ENCODE measurements around the gene METAP1. TPM values are rescaled to one million over a fixed set of nuclear protein-coding genes. Genes with fewer than 3 reads are reported as not detected.

Gene METAP1
- total and polyA plus RNA-seq, 2 of the 8 experiments (the other 6 are each of a cell fraction or from before 2014, with no cell fraction given), result 50.6 to 85.2 TPM

DNA sequence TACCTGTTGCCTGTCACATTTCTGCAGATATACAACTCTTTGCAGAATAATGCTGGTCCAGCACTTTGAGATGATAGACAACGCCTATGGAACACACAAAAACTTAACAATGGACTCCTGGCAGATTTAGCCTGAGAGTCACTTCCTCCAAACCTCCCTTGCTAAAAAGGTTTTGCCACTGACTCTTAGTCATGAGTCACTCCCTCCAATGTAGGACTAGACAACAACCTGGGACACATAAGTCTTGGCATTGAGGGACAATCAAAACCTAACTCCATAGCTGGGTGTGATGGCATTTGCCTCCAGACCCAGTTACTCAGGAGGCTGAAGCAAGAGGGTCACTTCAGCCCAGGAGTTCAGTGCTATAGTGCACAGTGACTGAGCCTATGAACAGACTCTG lies 44.6 kb upstream of the METAP1 start (continued):
- TF ChIP-seq CHD7 (IDR thresholded peaks at IDR 0.05; ENCODE audit: insufficient replicate concordance, low read length) (no peak), BACH1 (IDR thresholded peaks at IDR 0.05; ENCODE audit: low read length) (no peak), POU5F1 (IDR thresholded peaks at IDR 0.05; ENCODE audit: low read depth, low read length) (no peak), CTBP2 (IDR thresholded peaks at IDR 0.05; ENCODE audit: borderline replicate concordance, insufficient read depth, insufficient read length, low read length) (no peak)
